ENCODE data around the gene PYGB. TPM values are rescaled to one million over a fixed set of nuclear protein-coding genes. Genes with fewer than 3 reads are reported as not detected.
A peak's percentile ranks its signal among the peaks of the same experiment; 100 is the strongest.

PYGB gene
- total RNA-seq (10 to 100 TPM; 26.3 to 27.5 TPM), total RNA-seq (42.6 to 115 (median 81.4) reads per million in 172 experiments)
- 29.1 TPM for polyA plus RNA-seq (2013, experiment 1 of 2)
- polyA plus RNA-seq (2013, experiment 2 of 2), result 27.4 TPM

DNA sequence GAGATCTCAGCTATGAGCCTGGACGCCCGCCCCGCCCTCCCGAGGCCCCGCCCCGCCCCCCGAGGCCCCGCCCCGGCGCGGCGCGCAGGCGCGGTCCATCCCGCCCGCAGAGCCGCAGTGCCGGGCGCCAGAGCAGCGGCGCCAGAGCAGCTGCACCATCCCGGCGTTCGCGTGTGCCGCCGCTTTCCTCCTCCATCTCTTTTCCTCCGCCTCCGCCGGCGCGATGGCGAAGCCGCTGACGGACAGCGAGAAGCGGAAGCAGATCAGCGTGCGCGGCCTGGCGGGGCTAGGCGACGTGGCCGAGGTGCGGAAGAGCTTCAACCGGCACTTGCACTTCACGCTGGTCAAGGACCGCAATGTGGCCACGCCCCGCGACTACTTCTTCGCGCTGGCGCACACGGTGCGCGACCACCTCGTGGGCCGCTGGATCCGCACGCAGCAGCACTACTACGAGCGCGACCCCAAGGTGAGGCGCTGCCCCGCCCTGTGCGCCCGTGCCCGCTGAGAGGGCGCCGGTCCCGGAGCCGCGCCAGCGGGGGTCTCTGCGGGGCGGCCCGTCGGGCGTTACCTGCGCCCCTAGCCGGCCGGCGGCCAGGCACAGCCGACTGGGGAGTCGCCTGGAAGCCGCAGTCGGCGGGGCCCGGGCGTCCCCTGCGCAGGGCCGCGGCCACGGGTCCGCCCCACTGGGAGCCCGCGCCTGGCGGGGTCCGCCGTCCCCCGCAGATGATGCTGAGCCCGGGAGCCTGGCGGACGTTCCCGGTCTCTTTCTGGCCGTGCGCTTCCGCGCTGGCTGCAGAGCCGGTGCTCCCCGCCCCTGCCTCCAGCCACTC, at the start of gene PYGB:
Gene PYGB (plus strand): TSS at position 130 of the 830 bp plus-strand sequence. CDS start 94 bp downstream, at position 224.
- Mint-ChIP-seq H3K4me1 (ENCODE audit: low read depth) (peaks cover 56% of the 10 kb centered on the region), H3K27me3 (peaks cover 6% of the 10 kb centered on the region), H3K36me3 (ENCODE audit: low read depth) (peaks cover 25% of the 10 kb centered on the region), H3K4me3 (peak within 1 kb of the TSS; percentile 95), H3K9me3 (peaks cover 3% of the 10 kb centered on the region), H3K27ac (peak within 1 kb of the TSS; percentile 80)
- TF ChIP-seq, protein P1, sequence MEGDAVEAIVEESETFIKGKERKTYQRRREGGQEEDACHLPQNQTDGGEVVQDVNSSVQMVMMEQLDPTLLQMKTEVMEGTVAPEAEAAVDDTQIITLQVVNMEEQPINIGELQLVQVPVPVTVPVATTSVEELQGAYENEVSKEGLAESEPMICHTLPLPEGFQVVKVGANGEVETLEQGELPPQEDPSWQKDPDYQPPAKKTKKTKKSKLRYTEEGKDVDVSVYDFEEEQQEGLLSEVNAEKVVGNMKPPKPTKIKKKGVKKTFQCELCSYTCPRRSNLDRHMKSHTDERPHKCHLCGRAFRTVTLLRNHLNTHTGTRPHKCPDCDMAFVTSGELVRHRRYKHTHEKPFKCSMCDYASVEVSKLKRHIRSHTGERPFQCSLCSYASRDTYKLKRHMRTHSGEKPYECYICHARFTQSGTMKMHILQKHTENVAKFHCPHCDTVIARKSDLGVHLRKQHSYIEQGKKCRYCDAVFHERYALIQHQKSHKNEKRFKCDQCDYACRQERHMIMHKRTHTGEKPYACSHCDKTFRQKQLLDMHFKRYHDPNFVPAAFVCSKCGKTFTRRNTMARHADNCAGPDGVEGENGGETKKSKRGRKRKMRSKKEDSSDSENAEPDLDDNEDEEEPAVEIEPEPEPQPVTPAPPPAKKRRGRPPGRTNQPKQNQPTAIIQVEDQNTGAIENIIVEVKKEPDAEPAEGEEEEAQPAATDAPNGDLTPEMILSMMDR (IDR thresholded peaks at IDR 0.05), result no peak
- peaks cover 0 to 6% of the 10 kb centered on the region in 2 experiments for H3K9me3 ChIP-seq (ENCODE audit: control insufficient read depth in 1 of 2, insufficient read depth in 1 of 2, low read length in 2 of 2)
- H3K4me3 ChIP-seq (ENCODE audit: low read length), result peak within 1 kb of the TSS; percentile 94
- ChIA-PET POLR2A (interaction anchor here (0.8 to 3.2 kb wide), 11 partner anchors 9 to 191 kb away, joined by 3 to 28 read pairs (median 4); partner anchors contain the start of genes ABHD12, ACSS1, ENTPD6 and GINS1), CTCF (interaction anchor here (2.2 kb wide), 1 partner anchor 52 kb away, joined by 8 read pairs; the partner anchor contains the start of gene ENTPD6)
- ATAC-seq (ENCODE audit: poor library complexity) (peak; percentile 86), DNase-seq (peak; percentile 59 to 90 (median 72))
- no peak within 1 kb of the TSS for H3K27ac ChIP-seq (ENCODE audit: low read depth in 1 of 2, low read length in 2 of 2)
- intact Hi-C loops (cut with DNase I, micrococcal nuclease), result loop anchor here (1.0 to 5.0 kb wide), 6 partner anchors 51 to 449 kb away; partner anchors contain the start of genes ZNF337 (in 2 of the 2), ABHD12 (in 1 of the 2), ACSS1 (in 1 of the 2) and APMAP (in 1 of the 2)
- H3K4me1 ChIP-seq (ENCODE audit: insufficient read depth, low read length), result peaks cover 29% of the 10 kb centered on the region
- no peaks in the 10 kb centered on the region for H3K36me3 ChIP-seq (ENCODE audit: insufficient read depth, low read length)
- H3K27me3 ChIP-seq (ENCODE audit: control insufficient read depth in 1 of 2, insufficient read depth in 2 of 2, low read length in 2 of 2), result no peaks in the 10 kb centered on the region

DNA sequence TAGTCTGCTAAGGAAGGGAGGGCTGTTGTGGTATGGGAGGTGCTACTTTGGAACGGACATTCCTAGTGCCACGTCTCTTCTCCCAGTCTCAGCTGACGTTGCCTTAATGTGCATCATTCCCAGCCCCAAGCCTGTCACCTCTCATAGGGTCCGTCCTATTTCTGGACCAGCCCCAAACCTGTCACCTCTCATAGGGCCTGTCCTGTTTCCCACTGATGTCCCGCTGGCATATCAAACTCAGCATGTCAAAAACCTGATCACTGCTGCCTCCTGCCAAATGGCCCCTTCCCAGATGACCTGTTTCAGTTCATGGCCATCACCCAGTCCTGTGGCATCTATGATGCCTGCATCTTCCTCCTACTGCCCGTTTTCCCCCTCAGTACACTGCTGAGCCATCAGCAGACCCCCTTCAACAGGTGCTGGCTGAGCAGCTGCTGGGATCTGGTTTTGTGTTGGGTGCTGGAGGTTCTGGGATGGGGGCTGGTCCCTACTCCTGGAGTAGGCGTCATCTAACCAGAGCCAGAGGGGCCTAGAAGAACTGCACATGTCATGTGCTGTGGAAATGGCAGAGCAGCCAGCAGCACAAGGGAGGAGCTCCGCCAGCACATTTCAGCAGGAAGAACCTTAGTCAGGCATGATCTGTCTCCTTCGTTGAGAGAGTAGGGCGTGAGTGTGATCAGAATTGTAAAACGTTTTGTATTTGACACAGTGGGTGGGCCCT, 49.1 kb upstream of the PYGB start:
- Mint-ChIP-seq H3K4me1 (ENCODE audit: low read depth) (peaks cover 77% of the 10 kb centered on the region), H3K4me3 (peak overlapping the region; percentile 36), H3K9me3 (no peaks in the 10 kb centered on the region), H3K36me3 (ENCODE audit: low read depth) (peaks cover 10% of the 10 kb centered on the region), H3K27ac (peak overlapping the region; percentile 48), H3K27me3 (no peaks in the 10 kb centered on the region)
- intact Hi-C loops (cut with DNase I, micrococcal nuclease), result loop anchor here (5.0 to 10.0 kb wide), 8 partner anchors 48 to 1842 kb away; partner anchors contain the start of genes NANP (in 1 of the 2), PYGB (in 1 of the 2), VSX1 (in 1 of the 2) and ZNF337 (in 1 of the 2)
- no peak overlapping the region for H3K27ac ChIP-seq (ENCODE audit: low read depth in 1 of 2, low read length in 2 of 2)
- POLR2A ChIA-PET, result interaction anchor here (1.2 kb wide), 1 partner anchor 140 kb away, joined by 3 read pairs; no protein-coding TSS in a partner anchor
- no peaks in the 10 kb centered on the region for H3K27me3 ChIP-seq (ENCODE audit: control insufficient read depth in 1 of 2, insufficient read depth in 2 of 2, low read length in 2 of 2)
- H3K4me1 ChIP-seq (ENCODE audit: insufficient read depth, low read length), result peaks cover 42% of the 10 kb centered on the region
- DNase-seq (no peak), ATAC-seq (ENCODE audit: poor library complexity) (no peak)
- H3K9me3 ChIP-seq (ENCODE audit: control insufficient read depth in 1 of 2, insufficient read depth in 1 of 2, low read length in 2 of 2), result no peaks in the 10 kb centered on the region
- H3K36me3 ChIP-seq (ENCODE audit: insufficient read depth, low read length), result no peaks in the 10 kb centered on the region
- TF ChIP-seq, protein P1 (IDR thresholded peaks at IDR 0.05), result no peak
- H3K4me3 ChIP-seq (ENCODE audit: low read length), result no peak overlapping the region
- CTCF ChIA-PET, result interaction anchor here (0.7 kb wide), 1 partner anchor 50 kb away, joined by 3 read pairs; no protein-coding TSS in a partner anchor
